Nucleus accumbens (tissue), 56 donors: Measurements from ENCODE around the gene ASAP2.

Experiments used
- DNase-seq, 56 donors: peaks; one replicate each; lab custom pipeline; 2025; lab: John Stamatoyannopoulos, UW

Gene ASAP2

GRCh38 chr2:9205963-9206948 is at the start of gene ASAP2:
Gene ASAP2 (plus strand): TSS chr2:9206812. CDS start chr2:9207105, 293 bp downstream.
- peak in 43 of 56 donors; percentile 21 to 84 (median 66) for DNase-seq

DNA sequence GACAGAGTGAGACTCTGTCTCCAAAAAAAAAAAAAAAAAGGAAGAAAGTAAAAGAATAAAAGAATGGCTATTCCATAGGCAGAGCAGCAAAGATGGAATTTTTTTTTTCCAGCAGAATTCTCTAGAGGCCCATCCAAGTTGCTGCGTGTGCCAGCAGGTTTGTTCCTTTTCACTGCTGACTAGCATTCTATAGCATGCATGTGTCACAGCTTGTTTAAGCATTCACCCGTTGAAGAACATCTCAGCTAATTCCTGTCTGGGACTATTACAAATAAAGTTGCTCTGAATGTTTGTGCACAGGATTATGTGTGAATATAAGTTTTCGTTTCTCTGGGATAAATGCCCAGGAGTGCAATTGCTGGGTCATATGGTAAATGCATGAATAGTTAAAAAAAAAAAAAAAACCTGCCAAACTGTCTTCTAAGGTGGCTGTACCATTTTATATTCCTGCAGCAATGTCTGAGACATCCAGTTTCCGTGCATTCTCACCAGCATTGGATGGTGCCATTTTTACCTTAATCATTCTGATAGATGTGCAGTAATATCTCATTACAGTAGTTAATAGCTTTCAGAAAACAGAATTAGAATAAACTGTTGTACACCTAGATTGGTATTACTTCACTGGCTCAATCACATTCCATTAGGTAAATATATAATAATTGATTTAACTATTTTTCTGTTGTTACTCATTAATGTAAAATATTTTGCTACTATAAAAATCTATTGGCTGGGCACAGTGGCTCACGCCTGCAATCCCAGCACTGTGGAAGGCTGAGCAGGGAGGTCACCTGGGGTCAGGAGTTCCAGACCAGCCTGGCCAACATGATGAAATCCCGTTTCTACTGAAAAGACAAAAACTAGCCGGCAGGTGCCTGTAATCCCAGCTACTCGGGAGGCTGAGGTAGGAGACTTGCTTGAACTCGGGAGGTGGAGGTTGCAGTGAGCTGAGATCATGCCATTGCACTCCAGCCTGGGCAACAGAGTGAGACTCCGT is 47.5 kb upstream of the ASAP2 start:
- no peak for DNase-seq

- DNase-seq: no peak
These were observed 45.9 kb upstream of the ASAP2 start for GRCh38 chr2:9160732-9161131.

DNA sequence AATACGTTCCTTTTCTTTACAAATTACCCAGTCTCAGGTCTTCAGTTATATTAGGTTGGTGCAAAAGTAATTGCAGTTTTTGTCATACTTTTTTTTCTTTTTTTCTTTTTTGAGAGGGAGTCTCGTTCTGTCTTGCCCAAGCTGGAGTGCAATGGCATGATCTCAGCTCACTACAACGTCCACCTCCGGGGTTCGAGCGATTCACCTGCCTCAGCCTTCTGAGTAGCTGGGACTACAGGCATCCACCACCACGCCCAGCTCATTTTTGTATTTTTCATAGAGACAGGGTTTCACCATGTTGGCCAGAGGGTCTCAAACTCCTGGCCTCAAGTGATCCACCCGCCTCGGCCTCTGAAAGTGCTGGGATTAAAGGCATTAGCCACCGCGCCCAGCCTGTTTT is 43.8 kb upstream of the ASAP2 start:
- no peak for DNase-seq

DNA sequence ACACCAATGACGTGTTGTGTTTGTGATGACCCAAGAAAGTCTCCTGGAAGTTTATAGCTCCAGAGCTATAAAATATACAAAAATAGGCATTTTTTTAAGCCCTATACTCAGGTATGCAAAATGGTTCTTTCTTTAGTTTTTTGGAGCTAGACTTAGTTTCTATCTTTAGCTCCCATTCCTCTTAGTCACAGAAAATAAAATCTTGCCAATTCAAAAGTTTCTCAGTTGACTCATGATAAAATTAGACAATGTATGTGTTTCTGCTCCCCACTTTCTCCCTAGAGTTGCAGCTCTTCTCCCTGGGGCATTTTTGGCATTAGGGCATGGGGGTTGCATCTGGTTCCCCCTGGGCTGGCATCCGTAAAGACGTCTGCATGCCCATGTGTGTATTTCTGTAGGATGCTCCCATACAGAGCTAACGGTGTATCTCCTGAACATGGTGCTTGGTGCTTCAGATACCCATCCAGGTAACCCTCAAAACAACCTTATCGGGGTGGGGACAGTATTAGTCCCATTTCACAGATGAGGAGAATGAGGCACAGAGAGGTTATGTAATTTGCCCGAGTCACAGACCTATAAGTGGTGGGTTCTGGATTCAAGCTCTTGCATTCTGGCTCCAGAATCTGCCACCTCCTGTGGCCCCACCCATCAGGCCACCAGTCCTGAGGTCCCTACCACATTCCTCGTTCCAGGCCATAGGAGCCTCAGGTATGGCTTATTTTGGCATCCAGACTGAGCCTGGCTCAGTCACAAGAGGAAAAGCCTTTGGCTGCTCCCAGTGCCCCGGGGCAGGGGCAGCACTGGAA is 43.1 kb upstream of the ASAP2 start:
- no peak for DNase-seq

DNA sequence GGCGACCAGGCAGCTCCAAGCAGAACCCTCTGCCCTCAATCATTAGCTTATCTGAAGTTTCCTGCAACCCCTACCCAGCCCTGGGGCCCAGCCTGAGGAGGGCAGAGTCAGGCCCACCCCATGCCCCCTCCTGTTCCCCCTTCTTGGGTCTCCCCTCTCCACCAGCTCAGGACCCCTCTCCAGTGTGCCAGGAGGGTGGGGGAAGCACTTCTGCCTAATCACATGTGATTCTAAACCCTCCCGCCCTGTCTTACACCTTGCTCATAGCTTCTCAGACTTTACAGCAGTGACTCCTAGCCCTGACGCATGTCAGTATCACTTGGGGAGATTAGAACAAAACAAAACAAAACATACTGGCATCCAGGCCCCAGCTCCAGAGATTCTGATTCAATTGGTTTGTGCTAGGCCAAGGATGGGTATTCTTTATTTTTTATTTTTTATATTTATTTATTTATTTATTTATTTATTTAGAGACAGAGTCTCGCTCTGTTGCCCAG is 42.5 kb upstream of the ASAP2 start:
- no peak for DNase-seq

GRCh38 chr2:9165625-9166024 is 41.0 kb upstream of the ASAP2 start:
- peak in 40 of 56 donors; percentile 4 to 76 (median 36) for DNase-seq

GRCh38 chr2:9166579-9167377 is 39.8 kb upstream of the ASAP2 start:
- DNase-seq: no peak

DNA sequence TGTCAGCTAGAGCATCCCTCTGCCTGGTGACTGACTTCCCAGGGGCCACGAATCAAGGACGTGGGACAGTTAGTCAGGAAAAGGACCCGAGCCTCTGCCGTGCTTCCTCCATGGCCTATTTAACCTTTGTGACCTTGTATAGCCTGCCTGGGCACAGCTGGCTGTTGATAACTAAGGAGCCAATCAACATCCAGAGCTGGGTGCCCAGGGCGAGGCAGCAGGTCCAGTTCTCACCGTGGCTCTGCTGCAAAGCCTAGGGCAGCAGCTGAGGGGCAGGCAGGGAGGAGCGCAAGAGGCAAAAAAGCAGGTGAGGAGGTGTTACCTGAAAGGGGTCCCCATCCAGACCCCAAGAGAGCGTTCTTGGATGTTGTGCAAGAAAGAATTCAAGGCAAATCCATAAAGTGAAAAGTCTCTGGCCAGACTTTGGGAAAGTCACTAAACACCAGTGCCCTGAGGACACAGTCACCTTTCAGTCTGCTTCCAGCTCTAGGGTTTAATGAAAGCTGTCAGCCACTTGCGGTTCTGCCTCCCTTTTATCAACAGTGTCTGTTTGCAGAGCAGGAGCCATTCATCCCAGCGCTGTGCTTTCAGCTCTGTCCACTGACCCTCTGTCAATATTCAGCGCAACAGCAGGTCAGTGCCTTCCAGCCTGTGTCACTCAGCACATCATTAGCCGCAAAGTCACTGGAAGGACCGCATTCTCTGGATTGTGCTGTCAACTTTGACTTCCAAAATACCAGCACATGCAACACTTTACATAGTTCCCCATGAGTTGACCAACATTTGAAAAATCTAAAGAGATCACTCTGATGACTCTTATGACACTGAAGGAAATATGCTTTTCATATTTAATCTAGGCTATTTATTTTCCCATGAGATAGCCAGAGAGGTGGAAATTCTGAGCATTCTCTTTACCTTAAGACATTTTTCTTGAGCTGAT is 38.6 kb upstream of the ASAP2 start:
- DNase-seq: no peak

- no peak for DNase-seq
These were observed 37.8 kb upstream of the ASAP2 start for GRCh38 chr2:9168821-9169221.

DNA sequence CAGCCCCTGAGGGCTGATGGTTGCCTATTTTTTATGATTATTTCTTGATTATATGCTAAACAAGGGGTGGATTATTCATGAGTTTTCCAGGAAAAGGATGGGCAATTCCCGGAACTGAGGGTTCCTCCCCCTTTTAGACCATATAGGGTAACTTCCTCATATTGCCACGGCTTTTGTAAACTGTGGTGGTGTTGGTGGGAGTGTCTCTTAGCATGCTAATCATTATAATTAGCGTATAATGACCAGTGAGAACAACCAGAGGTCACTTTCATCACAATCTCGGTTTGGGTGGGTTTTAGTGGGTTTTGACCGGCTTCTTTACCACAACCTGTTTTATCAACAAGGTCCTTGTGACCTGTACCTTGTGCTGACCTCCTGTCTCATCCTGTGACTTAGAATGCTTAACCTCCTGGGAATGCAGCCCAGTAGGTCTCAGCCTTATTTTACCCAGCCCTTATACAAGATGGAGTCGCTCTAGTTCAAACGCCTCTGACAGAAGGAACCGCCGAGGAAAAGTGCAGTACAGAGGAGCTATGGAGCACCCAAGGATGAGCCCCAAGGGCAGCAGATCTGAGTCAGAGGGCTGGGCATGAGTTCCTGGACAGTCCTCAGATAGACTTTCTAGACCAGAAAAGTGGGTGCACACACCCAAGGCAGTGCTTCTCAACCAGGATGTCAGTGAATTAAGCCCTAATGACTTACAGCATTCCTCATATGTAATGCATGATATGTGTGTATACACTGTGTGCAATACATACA is 37.1 kb upstream of the ASAP2 start:
- no peak for DNase-seq

- no peak for DNase-seq
These were observed 36.0 kb upstream of the ASAP2 start for GRCh38 chr2:9170458-9171130.

- DNase-seq: no peak
These were observed 31.7 kb upstream of the ASAP2 start for GRCh38 chr2:9174771-9175437.

- peak in 1 of 56 donors; percentile 37 for DNase-seq
These were observed 28.3 kb upstream of the ASAP2 start for GRCh38 chr2:9178110-9178903.

- peak in 41 of 56 donors; percentile 4 to 75 (median 34) for DNase-seq
These were observed 27.6 kb upstream of the ASAP2 start for GRCh38 chr2:9178904-9179571.
